Osteocyte (in vitro differentiated cells): ENCODE data around the gene FAM78A. TPM values are rescaled to one million over a fixed set of nuclear protein-coding genes. Genes with fewer than 3 reads are reported as not detected.

Experiments
- DNase-seq: peaks from one replicate; pipeline ENCODE4 v3.0.0; 2021; ENCODE audit warnings: mixed read lengths; ENCODE audit not compliant: unreplicated experiment; ENCODE audit errors: extremely low spot score
- H3K27ac Mint-ChIP-seq: one replicate; pipeline ENCODE4 v1.8.0; 2021; ENCODE audit warnings: mild to moderate bottlenecking, mixed read lengths; ENCODE audit not compliant: unreplicated experiment
- H3K27me3 Mint-ChIP-seq: one replicate; pipeline ENCODE4 v1.8.0; 2021; ENCODE audit warnings: mixed read lengths; ENCODE audit not compliant: unreplicated experiment
- H3K36me3 Mint-ChIP-seq: one replicate; pipeline ENCODE4 v1.8.0; 2021; ENCODE audit warnings: mixed read lengths; ENCODE audit not compliant: unreplicated experiment
- H3K4me1 Mint-ChIP-seq: one replicate; pipeline ENCODE4 v1.8.0; 2021; ENCODE audit warnings: mixed read lengths; ENCODE audit not compliant: unreplicated experiment
- H3K4me3 Mint-ChIP-seq: one replicate; pipeline ENCODE4 v1.8.0; 2021; ENCODE audit warnings: mild to moderate bottlenecking, moderate library complexity, mixed read lengths; ENCODE audit not compliant: unreplicated experiment
- H3K9me3 Mint-ChIP-seq: one replicate; pipeline ENCODE4 v1.8.0; 2021; ENCODE audit warnings: mixed read lengths; ENCODE audit not compliant: unreplicated experiment
- total RNA-seq: library from RNA; stranded (reverse); gene quantifications from 2 replicates; pipeline ENCODE4 v1.2.1, GENCODE V29; 2021
- TF ChIP-seq, protein P1 (sequence below): fragments of 200-600 bp; sonication (generic); IDR thresholded peaks from 2 replicates; pipeline ENCODE4 v1.5.0; 2021; ENCODE audit warnings: antibody characterized with exemption, mild to moderate bottlenecking, moderate library complexity

The FAM78A gene
- total RNA-seq, 1 donor from 2014 or later = 1.0 TPM

DNA sequence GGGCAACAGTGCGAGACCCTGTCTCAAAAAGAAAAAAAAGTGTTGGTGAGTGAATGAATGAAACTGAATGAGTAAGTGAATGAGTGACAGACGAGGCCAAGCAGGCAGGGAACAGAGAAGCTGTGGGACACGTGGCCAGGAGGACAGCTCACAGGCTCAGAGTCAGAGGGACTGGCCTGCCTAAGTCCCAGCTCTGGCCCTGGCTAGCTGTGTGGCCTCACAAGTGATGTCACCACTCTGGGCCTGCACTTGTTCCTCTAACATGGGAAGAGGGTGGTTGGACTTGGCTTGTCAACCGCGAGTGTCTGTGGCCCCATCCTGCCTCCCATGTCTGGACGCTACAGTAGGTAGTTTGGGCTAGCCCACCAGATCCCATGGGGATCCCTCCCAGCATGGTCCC is 8.5 kb upstream of the FAM78A start:
- Mint-ChIP-seq H3K4me3 (no peak overlapping the region), H3K36me3 (no peaks in the 10 kb centered on the region), H3K4me1 (peaks cover 8% of the 10 kb centered on the region), H3K27ac (no peak overlapping the region), H3K27me3 (peaks cover 22% of the 10 kb centered on the region), H3K9me3 (no peaks in the 10 kb centered on the region)
- DNase-seq = no peak
- TF ChIP-seq, protein P1, sequence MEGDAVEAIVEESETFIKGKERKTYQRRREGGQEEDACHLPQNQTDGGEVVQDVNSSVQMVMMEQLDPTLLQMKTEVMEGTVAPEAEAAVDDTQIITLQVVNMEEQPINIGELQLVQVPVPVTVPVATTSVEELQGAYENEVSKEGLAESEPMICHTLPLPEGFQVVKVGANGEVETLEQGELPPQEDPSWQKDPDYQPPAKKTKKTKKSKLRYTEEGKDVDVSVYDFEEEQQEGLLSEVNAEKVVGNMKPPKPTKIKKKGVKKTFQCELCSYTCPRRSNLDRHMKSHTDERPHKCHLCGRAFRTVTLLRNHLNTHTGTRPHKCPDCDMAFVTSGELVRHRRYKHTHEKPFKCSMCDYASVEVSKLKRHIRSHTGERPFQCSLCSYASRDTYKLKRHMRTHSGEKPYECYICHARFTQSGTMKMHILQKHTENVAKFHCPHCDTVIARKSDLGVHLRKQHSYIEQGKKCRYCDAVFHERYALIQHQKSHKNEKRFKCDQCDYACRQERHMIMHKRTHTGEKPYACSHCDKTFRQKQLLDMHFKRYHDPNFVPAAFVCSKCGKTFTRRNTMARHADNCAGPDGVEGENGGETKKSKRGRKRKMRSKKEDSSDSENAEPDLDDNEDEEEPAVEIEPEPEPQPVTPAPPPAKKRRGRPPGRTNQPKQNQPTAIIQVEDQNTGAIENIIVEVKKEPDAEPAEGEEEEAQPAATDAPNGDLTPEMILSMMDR = no peak

- Mint-ChIP-seq H3K36me3 (no peaks in the 10 kb centered on the region), H3K27ac (no peak overlapping the region), H3K9me3 (no peaks in the 10 kb centered on the region), H3K27me3 (peaks cover 22% of the 10 kb centered on the region), H3K4me1 (peaks cover 10% of the 10 kb centered on the region), H3K4me3 (peak overlapping the region; percentile 38)
- no peak for DNase-seq
- TF ChIP-seq, protein P1 = no peak
Observed at GRCh38 chr9:131282688-131283422, 6.5 kb upstream of the FAM78A start.

DNA sequence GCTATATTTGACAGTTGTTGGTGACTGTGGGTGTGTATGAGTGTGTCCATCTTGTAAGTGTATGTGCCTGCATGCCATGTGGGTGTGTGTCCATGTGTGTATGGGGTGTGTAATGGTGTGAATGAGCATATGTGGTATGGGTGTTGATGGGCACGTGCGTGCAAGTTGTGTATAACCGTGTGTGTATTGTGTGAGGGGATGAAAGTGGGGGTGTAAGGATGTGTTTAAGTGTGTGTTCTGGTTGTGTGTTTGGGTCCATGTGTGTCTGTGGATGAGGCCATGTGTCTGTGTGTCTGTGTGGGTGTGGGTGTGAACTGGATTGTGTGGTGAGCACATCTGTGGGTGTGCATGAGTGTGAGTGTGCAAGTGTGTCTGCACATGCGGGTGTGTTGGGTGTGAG is 5.9 kb upstream of the FAM78A start:
- Mint-ChIP-seq H3K27ac (no peak overlapping the region), H3K27me3 (peaks cover 22% of the 10 kb centered on the region), H3K9me3 (no peaks in the 10 kb centered on the region), H3K36me3 (no peaks in the 10 kb centered on the region), H3K4me1 (peaks cover 10% of the 10 kb centered on the region), H3K4me3 (peak overlapping the region; percentile 34)
- TF ChIP-seq, protein P1 = no peak
- no peak for DNase-seq

DNA sequence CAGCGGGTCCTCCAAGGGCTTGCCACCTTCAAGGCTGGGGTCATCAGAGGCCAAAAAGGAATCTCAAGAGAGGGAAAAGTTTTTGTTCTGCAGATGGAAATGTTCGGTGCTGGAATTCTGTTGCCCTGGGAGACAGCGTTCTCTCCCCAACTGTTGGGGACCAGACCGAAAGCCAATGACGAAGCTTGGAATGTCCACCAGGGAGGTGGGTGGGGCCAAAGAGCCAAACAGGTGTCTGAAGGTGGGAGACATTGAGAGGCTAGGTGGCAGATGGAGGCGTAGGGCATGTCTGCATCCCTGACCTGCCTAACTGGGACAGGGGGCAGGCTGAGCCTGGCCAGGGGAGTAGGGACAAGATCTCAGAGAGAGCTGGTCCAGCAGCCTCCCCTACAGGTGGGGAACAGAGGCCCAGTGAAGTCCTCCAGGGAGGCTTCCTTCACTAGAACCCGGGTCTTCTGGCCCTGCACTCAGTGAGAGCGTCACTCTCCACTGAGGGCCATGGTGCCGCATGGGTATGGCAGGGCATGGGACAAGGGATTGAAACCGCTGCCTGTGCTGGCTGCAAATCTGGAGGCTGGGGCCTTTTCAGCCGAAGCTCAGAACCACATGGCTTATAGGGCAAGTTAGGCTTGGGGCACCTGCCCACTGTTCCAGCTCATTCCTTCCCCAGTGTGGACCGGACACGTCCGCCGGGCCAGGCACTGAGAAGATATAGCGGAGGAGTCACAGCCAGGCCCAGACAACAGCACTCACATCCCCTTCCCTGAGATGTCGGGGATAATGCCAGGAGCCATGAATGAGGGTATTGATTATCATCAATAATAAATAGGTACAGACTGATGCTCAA is 5.0 kb upstream of the FAM78A start:
- Mint-ChIP-seq H3K4me3 (peak overlapping the region; percentile 34), H3K27me3 (peaks cover 22% of the 10 kb centered on the region), H3K4me1 (peaks cover 10% of the 10 kb centered on the region), H3K27ac (no peak overlapping the region), H3K36me3 (no peaks in the 10 kb centered on the region), H3K9me3 (no peaks in the 10 kb centered on the region)
- TF ChIP-seq, protein P1 = no peak
- no peak for DNase-seq

- Mint-ChIP-seq H3K27me3 (peaks cover 27% of the 10 kb centered on the region), H3K4me1 (peaks cover 12% of the 10 kb centered on the region), H3K27ac (no peak overlapping the region), H3K9me3 (no peaks in the 10 kb centered on the region), H3K4me3 (no peak overlapping the region), H3K36me3 (no peaks in the 10 kb centered on the region)
- TF ChIP-seq, protein P1 = no peak
- no peak for DNase-seq
Observed at GRCh38 chr9:131280660-131281059, 4.3 kb upstream of the FAM78A start.
